ENCODE results near the gene DAAM2.
A peak's percentile ranks its signal among the peaks of the same experiment; 100 is the strongest.

Gene DAAM2

DNA sequence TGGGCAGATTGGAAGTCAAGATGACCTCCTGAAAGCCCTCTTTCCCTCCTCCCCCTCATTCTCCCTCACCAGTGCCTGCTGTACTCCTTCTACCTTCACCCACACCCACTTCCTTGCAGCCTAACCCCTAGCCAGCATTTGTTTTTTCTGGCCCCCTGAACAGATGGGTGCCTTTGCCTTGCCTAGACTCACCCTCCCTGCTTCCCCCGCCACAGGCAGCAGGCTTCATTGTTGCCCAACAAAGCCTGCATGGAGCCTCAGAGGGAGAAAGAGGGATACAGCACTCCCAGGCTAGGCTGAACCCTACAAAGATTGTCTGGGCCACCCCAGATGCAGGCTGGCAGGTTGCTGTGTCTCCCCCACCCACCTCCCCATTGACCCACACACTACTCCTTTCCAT, 139.4 kb downstream of the DAAM2 start:
- DNase-seq (ENCODE audit: low spot score), result no peak

DNA sequence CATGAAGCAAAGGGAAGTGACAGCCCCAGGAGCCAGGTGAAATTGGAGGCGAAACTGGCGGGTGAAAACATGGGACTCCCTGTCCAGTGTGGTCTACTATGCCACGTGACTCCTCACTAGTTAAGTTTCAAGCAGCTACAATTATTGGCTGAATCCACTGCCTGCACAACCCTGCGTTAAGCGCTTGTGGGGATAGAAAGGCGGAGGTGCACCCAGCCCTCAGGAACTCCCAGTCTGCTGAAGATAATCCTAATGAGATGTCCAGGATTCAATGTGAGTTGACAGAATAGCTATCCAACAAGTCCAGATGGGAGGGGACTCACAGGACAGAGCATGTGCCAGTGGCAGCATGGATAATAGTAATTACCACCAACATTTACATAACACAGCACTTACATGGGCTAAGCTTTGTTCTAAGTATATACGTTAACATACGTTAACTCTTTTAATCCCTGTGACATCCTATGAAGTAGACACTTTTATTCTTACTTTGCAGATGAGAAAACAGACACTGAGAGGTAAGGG, 140.3 kb downstream of the DAAM2 start:
- DNase-seq (ENCODE audit: low spot score), result no peak

DNA sequence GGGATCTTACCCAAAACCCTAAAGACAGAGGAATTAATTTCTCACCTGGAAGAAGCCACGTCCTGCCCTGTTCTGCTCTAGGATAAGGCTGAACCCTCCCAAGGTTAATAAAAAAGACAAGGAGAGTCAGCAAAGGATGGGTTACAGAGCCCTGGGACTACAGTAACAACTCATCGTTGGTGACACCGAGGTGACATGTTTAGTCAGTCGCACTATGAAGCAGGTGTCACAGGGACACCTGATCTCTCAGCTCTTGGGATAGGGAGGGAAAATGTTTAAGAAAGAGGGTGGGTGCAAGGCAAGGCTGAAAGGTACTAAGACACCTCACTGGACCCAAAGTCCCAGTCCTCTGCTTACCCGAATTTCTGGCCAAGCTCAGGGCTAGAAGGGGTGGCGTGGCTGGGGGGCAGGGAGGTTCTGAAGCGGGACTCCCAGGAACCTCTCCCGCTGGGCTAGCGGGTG, 141.5 kb downstream of the DAAM2 start:
- no peak for DNase-seq (ENCODE audit: low spot score)

DNA sequence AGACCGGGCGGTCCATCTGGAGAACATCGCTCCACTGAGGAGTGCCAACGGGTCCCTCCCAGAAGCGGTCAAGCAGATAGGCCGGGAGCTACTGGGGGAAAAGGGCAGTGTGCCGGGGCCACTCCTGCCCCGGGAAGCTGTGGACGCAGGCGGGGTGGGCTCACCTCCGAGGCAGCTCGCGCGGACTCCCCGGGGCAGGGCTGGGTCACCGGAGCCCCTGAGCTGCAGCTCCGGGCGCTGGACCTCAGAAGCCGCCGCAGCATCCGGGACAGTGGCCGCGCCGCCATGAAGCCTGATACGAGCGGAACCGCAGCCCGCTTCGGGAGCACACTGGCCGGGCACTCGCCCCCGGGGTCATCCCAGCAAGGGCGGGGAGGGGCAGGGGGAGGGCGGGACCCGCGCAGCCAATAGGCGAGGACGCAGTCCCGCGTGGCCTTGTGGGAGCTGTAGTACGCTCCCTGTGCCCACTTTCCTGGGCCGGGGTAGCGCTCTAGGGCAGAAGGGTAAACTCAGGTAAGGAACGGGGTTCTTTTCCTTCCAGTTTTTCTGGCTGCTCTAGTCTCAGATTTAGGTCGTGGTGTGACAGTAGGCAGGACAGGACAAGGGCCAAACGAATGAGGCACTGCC, 142.1 kb downstream of the DAAM2 start, which contains the start of gene MOCS1:
Gene MOCS1 (minus strand): TSS at position 332 of the 627 bp plus-strand sequence. CDS start 45 bp downstream, at position 287.
- peak; percentile 46 for DNase-seq (ENCODE audit: low spot score)

DNA sequence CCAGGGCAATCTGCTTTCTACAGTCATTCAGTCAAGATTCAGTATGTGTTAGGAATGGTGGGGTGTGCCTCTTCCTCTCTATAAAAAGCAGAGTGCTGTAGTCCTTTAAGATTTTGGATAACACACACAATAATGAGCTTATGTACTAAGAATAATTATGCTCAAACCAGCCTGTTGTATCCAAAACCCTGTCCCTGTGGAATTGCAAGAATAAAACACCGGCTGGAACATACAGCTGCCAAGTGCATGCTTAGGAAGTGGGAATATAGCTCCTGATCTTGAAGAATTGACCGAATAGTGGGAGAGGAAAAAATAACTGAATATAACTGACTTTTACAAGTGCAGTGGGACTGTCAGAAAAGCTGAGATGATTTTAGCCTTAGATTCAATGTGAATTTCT, 143.1 kb downstream of the DAAM2 start:
- DNase-seq (ENCODE audit: low spot score), result no peak

DNA sequence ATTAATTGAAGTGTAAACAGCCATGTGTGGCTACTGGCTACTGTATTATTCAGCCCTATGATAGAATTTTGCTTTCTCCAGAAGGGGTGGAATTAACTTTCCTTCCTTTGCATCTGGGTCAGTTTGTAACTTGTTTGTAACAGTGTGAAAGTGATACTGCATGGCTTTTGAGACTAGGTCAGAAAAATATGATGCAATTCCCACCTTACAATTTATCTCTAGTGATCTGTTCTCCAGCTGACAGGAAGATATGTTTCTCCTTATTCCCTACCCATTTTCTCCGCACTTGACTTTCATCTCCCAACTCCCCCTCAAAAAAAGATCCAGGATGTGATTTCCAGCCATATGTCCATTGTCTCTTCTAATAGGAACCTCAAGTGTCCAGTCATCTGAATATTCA, 144.7 kb downstream of the DAAM2 start:
- DNase-seq (ENCODE audit: low spot score), result no peak

DNA sequence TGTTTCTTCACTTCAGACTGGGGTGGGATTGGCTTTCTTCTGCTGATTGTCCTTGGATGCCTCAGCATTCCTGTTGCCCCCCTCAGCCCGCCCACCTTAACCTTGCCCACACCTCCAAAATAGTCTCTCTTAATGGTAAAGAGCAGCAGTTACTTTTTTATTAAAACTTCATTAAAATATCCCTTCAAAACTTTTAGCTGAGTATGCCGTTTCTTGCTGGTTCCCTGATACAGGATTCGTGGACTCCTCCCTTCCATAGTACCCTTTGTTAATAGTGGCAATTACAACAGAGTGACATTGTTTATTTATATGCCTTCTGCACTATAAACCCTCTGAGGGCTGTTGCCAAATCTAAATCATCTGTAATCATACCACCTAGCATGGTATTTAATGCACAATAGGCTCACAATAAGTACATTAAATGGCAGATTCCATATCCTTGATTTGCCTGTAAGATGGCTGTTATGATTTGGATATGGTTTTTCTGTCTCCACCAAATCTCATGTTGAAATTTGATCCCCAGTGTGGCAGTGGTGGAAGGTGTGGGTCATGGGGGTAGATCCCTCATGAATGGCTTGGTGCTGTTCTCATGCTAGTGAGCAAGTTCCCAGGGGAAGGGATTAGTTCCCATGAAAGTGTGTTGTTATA, 145.6 kb downstream of the DAAM2 start:
- no peak for DNase-seq (ENCODE audit: low spot score)

DNA sequence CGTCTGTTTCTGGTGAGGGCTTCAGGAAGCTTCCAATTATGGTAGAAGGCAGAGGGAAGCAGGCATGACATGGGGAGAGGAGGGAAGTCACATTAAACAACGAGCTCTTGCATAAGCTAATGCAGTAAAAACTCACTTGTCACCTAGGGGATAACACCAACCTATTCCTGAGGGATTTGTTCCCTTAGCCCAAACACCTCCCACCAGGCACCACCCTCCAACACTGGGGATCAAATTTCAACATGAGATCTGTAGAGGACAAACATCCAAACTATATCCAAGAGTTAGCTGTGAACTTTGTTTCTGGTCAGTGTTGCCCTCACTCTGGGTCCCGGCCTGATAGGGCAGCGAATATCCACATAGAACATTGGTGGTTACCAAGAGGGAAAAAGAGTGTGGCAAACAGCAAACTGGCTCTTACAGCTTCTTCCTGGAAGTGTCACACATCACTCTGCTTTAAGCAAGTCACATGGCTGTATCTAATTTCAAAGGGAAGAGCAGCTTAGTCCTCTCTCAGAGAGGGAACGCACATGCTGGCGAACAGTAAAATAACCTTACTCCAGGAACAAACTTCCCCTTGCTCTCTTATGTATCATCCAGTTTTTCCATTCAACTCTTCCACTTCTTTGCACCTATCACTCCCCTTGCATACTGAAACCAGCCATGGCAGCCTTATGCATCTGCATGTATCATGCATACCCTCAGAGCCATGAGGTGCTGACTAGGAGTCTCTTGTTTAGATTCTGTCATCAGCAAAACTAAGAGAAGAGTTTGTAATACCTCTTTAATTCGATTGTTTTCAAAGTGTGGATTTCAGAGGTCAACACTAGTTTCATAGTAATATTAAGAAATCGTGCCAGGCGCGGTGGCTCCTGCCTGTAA, 146.8 kb downstream of the DAAM2 start:
- no peak for DNase-seq (ENCODE audit: low spot score)

DNA sequence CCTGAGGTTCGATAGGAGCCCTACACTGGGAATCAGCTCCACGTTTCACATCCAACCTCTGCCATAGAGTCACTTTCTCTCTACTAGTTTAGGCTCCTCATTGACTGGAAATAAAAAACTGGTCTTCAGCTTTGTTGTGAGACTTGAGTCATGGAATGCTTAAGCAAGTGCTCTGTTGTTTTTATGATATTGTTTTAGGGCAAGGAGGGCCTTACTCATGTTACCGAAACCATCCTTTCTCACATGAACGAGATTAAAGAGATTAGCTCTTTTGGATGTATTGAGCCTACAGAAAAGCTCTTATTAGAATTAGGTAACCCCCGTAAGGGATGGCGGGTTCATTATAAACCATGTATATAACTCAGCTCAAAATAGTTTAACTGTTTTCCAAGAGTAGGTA, 149.0 kb downstream of the DAAM2 start:
- DNase-seq (ENCODE audit: low spot score), result no peak

DNA sequence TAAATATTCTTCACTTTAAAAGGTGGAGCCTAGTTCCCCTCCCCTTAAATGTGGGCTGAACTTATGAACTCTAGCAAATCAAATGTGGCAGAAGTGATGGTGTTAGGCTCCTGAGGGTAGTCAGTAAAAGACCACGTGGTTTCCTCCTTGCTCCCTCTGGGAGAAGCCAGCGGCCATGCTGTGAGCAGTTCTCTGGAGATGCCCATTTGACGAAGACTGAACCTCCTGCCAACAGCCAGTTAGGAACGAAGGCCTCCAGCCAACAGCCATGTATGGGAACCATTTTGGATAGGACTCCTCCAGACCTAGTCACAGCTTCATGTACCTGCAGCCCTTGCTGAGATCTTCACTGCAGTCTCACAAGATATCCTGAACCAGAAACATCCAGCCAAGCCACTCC, 149.6 kb downstream of the DAAM2 start:
- DNase-seq (ENCODE audit: low spot score), result no peak

DNA sequence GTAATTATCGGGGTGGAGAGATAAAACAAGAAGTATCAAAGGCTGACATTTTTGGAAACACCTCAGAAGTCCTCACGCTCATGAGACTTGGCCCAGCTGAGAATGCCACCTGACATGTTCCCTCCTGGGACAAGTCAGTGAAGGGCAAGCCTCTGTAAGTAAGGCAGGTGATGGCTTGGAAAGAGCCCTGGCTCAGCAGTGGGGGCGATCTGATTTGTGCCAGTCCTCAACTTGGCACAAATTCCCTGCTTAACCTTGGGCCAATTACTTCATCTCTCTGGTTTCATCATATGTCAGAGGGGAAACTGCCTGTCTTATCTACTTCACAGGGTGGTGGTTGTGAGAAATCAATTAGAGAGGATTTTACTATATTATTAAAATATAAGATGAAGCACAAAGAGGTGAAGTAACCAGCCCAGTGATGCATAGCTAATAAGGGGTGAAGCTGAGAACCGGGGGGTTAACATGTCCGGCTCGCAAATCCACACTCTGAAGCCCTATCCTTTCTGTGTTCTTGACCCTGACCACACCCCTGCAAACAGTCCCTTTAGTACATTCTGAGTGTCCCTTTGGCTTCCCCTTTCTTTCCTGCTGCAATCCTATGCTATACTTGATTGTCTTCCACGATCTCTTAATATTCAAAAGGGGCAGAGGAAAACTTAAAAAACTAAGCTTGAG, 150.9 kb downstream of the DAAM2 start:
- DNase-seq (ENCODE audit: low spot score), result no peak

DNA sequence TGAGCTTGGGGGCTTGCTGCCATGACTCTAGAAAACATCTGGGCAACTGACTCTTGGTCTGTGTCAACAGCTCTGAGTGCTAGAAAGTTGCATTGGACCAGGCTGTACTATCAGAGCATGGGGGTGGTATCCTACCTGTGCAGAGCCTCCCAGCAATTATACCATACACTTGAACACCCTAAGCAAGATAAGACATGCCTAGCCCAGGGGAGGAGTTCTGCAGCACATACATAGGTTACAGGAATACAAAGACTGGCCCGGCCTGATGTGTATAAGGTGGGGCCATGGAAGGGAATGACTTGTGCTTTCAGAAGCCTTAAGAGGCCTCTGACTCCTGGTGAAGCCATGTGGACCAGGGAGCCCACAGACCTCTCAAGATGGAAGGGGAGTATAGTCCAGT, 153.4 kb downstream of the DAAM2 start:
- DNase-seq (ENCODE audit: low spot score), result no peak

DNA sequence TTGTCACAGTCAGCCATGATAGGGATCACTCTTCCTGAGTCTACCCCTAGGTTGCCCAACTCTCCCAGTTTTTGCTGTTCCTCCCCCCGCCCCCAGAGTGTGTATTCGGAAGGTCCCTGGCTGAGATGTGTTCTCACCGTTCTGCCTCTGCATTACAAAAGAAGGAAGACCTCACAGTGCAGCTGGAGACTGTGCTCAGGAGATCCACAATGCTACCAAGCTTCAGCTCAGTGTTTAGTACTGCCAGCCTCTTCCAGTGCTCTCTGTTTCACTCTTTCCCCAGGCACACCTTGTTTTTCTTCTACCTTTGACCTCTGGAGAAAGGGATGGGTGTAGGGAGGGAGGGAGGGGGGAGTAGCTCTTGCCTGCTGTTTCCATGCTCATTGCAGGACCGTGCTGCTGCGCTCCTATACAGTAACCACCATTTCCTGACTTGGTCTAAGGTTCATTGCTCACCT, 155.5 kb downstream of the DAAM2 start:
- no peak for DNase-seq (ENCODE audit: low spot score)

DNA sequence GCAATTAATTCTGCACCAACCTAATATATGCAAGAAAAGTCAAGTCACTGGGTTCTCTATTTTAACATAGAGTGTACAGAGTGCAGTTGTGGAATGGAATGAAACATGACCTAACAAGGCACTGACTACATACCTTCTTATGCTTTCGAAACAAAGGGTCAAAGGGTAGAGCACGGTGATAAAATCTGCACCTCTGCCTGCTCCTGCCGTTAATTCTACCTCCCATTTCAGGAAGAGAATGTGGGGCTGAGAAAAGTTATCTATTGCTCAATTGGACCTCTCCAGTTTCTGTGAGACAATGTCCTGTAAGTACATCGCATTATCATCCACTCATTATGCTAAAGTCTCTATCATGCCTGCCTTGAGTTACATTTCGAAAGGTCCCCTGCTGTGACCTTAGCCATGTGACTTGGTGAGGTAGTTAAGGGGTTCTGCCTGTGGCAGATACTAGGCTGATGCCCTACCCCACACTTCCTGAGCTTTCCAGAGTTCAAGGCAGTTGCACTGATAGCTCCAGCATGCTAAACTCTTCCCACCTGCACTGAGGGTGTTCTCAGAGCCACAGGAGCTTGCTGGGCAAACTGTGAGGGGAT, 156.1 kb downstream of the DAAM2 start:
- no peak for DNase-seq (ENCODE audit: low spot score)

DNA sequence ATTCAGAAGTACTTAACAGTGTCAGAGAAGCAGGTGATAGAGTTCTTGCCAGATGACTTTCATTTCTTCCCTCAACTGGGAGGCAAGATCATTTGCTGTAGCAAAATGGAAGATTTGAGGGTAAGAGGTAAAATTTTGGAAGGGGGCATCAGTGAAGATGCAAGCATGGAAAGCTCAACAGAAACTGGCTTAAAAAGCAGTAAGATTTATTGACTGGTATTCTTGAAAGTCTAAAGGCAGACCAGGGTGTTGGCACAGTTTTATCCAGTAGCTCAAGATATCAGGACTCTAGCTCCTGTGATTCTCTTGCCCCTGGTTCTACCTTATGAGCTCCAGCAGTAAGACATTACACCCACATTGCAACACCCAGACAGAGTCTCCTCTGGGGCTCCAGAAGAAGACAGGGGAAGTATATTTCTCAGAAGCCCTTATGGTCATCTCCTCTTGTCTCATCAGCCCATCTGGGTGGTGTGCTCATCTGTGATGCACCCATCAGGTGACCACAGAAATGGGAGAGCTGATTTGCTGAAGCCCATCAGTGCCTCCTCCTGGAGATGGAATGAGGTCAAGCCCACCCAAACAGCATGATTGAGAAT, 158.0 kb downstream of the DAAM2 start:
- DNase-seq (ENCODE audit: low spot score), result no peak

DNA sequence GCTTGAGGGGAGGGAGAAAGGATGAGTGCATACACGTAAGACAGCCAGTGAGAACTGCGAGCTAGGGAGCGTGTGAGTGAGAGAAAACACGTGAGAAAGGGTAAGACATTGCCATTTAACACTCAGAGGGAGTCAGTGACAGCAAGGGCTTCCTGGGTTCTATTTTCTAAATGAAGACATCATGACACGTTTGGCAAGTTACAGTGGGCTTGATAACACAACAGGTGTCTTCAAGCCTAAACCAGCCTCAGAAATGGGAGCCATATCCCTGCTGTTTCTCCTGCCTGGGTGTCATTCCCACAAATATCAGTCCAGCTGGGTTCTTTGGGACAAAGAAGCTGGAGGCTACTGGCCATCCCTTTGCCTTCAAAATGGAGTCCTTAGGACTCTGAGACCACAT, 159.0 kb downstream of the DAAM2 start:
- DNase-seq (ENCODE audit: low spot score), result no peak

DNA sequence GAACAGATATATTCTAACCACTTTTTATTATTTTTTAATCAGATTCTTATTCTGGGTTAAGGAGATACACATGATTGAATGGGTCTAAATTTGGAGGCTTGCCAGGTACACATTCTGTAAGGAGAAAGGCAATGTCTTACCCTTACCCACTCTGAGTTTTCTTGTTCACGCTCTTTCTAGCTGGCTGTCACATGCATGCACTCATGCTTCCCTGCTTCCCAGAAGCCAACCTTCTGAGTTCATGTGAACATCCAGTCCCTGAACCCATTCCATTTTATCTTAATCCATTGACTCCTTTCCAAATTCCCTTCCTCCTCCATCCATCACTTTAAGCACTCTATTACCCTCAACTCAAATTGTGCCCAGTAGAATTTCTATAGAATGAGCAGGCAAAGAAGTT, 159.5 kb downstream of the DAAM2 start:
- DNase-seq (ENCODE audit: low spot score), result no peak

DNA sequence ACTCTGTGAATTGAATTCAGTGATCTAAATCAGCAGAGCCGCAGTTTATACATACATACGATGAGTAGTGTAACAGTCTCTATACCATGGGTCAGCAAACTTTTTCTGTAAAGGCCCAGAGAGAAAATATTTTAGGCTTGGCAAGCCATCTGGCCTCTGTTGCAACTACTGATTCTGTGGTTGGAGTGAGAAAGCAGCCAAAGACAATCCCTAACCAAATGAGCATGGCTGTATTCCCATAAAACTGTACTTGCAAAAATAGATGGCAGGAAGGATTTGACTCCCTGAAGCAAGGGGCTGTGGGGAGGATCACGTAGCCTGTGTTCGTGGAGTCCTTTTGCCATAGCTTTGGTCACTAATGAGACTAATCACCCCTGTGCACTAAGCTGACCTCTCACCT, 160.0 kb downstream of the DAAM2 start:
- DNase-seq (ENCODE audit: low spot score), result no peak

DNA sequence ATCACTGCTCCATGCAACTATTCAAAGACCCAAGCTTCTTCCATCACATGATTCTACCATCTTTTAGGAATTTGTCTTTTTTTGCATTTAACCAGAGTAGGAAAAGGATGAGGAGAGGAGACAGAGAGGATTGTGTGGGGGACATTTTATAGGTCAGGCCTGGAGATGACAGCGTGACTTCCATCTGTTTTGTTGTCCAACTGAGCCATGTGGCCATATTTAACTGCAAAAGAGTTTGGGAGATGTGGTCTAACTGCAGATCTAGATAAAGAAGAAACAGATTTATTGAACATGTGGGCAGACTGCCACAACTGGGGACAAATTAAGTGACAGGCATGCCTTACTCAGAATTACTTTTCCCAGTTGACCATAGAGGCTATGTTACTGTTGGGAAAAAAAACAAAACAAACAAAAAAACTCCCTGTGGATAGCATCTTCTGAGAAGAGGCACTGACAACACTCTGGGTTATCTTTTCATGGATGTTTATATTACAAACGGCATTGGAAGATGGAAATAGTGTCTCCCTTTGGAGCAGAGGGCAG, 161.0 kb downstream of the DAAM2 start:
- no peak for DNase-seq (ENCODE audit: low spot score)

All from kidney capillary endothelial cell (primary cell).